Neural progenitor cell (in vitro differentiated cells): ENCODE measurements around the gene TRIM25.

Source experiments
- EZH2 ChIP-seq: fragments of 200-600 bp; sonication (generic); IDR thresholded peaks from 2 replicates; pipeline ENCODE4 v1.6.1; 2017; ENCODE audit warnings: antibody characterized with exemption, mild to moderate bottlenecking, moderate library complexity
- EZH2phosphoT487 ChIP-seq: fragments of 200-600 bp; sonication (generic); IDR thresholded peaks from 2 replicates; pipeline ENCODE4 v1.6.1; 2017; ENCODE audit warnings: antibody characterized with exemption
- TF ChIP-seq, protein P1 (sequence below): fragments of 200-600 bp; sonication (generic); IDR thresholded peaks from 2 replicates; pipeline ENCODE4 v1.5.1; 2017; ENCODE audit warnings: antibody characterized with exemption, mild to moderate bottlenecking

DNA sequence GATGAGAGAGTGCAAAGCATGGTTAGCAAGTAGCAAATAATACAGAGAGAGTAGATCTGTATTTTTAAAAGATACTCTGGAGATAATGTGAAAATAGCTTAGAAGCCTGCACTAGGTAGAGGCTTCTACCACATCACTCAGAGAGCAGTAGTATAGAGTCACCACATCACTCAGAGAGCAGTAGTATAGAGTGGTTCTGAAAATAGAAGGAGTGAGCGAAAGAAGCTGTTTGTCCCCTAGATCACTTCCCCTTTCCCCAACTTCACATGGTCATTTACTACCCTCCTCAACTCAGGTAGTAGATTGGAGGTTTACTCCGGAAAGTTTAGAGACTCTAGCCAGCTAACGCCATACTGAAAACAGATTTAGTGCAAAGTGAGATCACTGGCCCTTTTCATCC, 62.8 kb downstream of the TRIM25 start:
- TF ChIP-seq, protein P1, sequence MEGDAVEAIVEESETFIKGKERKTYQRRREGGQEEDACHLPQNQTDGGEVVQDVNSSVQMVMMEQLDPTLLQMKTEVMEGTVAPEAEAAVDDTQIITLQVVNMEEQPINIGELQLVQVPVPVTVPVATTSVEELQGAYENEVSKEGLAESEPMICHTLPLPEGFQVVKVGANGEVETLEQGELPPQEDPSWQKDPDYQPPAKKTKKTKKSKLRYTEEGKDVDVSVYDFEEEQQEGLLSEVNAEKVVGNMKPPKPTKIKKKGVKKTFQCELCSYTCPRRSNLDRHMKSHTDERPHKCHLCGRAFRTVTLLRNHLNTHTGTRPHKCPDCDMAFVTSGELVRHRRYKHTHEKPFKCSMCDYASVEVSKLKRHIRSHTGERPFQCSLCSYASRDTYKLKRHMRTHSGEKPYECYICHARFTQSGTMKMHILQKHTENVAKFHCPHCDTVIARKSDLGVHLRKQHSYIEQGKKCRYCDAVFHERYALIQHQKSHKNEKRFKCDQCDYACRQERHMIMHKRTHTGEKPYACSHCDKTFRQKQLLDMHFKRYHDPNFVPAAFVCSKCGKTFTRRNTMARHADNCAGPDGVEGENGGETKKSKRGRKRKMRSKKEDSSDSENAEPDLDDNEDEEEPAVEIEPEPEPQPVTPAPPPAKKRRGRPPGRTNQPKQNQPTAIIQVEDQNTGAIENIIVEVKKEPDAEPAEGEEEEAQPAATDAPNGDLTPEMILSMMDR = no peak
- TF ChIP-seq EZH2 (no peak), EZH2phosphoT487 (no peak)
